Neural progenitor cell (in vitro differentiated cells): Measurements from ENCODE around the gene SLC12A7.

Experiments used
- EZH2 ChIP-seq: fragments of 200-600 bp; sonication (generic); IDR thresholded peaks from 2 replicates; pipeline ENCODE4 v1.6.1; 2017; ENCODE audit warnings: antibody characterized with exemption, mild to moderate bottlenecking, moderate library complexity
- EZH2phosphoT487 ChIP-seq: fragments of 200-600 bp; sonication (generic); IDR thresholded peaks from 2 replicates; pipeline ENCODE4 v1.6.1; 2017; ENCODE audit warnings: antibody characterized with exemption

- TF ChIP-seq EZH2: no peak
- no peak for TF ChIP-seq EZH2phosphoT487
Measured at GRCh38 chr5:1111241-1111726, 579 bp downstream of the SLC12A7 start.
